ENCODE data around the gene SLC25A12.

Gene SLC25A12

DNA sequence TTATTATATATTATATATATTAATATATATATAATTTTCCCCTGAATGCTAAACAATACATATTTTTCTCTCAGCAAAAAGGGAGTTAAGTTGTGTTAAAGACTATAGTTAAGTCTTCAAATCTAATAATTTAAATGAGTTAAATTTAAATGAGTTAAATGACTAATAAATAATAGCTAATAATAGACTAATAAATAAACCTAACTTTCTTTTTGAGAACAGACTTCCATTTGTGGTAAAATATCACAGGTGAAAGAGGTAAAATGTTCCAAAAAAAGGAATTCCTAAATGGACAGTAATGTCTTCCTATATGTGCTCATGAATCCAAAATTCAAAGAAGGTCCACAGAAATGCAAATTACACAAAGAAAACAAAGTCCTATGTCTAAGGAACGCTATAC, 74.6 kb downstream of the SLC25A12 start:
- peaks cover 3% of the 10 kb centered on the region for H3K79me1 ChIP-seq (replicated peaks; ENCODE audit: low read length, poor library complexity, severe bottlenecking)
- no peak overlapping the region for H3K4ac ChIP-seq (ENCODE audit: low read depth in 1 of 2, low read length in 2 of 2)
- H3K36me3 ChIP-seq (ENCODE audit: control insufficient read depth in 1 of 2, insufficient read depth in 2 of 2, low read depth in 1 of 2, low read length in 2 of 2) = peaks cover 2 to 4% of the 10 kb centered on the region in 2 experiments
- H2AK5ac ChIP-seq (ENCODE audit: low read length, severe bottlenecking) = no peak overlapping the region
- no peak overlapping the region for H2BK12ac ChIP-seq (ENCODE audit: low read length in 2 of 2)
- DNase-seq = no peak
- H3K4me3 ChIP-seq (ENCODE audit: insufficient read depth in 1 of 2, low read depth in 1 of 2, low read length in 2 of 2) = no peak overlapping the region
- no peak overlapping the region for H3K27ac ChIP-seq (ENCODE audit: low read length, poor library complexity, severe bottlenecking)
- H2BK120ac ChIP-seq (ENCODE audit: low read depth, low read length) = no peak overlapping the region
- H3K14ac ChIP-seq (ENCODE audit: low read length in 2 of 2) = no peak overlapping the region
- H4K91ac ChIP-seq (ENCODE audit: low read length) = no peak overlapping the region
- no peak overlapping the region for H2AFZ ChIP-seq (ENCODE audit: low read depth, low read length)
- H4K8ac ChIP-seq (ENCODE audit: low read length) = no peak overlapping the region
- no peaks in the 10 kb centered on the region for H3K4me1 ChIP-seq (ENCODE audit: control insufficient read depth, insufficient read depth, low read depth, low read length)
- H3K9ac ChIP-seq (ENCODE audit: low read length) = no peak overlapping the region
- no peaks in the 10 kb centered on the region for H3K27me3 ChIP-seq (ENCODE audit: control insufficient read depth in 1 of 2, insufficient read depth in 1 of 2, low read length in 2 of 2)
- no peak overlapping the region for H3K4me2 ChIP-seq (ENCODE audit: low read length, poor library complexity, severe bottlenecking)
- H3K18ac ChIP-seq (ENCODE audit: low read depth in 1 of 2, low read length in 2 of 2) = no peak overlapping the region
- WGBS = no CpG with 5 or more reads among the region's 1 CpG
- no peak overlapping the region for H2BK5ac ChIP-seq (ENCODE audit: low read depth, low read length, poor library complexity, severe bottlenecking)
- H3K9me3 ChIP-seq (ENCODE audit: control insufficient read depth, low read length) = no peaks in the 10 kb centered on the region
- no peak overlapping the region for H2BK15ac ChIP-seq (ENCODE audit: low read depth, poor library complexity, severe bottlenecking)
- H3K23ac ChIP-seq (ENCODE audit: low read length in 2 of 2) = no peak overlapping the region

- WGBS = 92% methylated on average over 3 of the region's 5 CpGs
- Histone ChIP-seq H3K27ac (ENCODE audit: low read length, poor library complexity, severe bottlenecking) (no peak overlapping the region), H3K4me1 (ENCODE audit: control insufficient read depth, insufficient read depth, low read depth, low read length) (no peaks in the 10 kb centered on the region), H4K91ac (ENCODE audit: low read length) (no peak overlapping the region), H2BK120ac (ENCODE audit: low read depth, low read length) (no peak overlapping the region), H3K23ac (ENCODE audit: low read length in 2 of 2) (no peak overlapping the region), H3K9ac (ENCODE audit: low read length) (no peak overlapping the region), H2AFZ (ENCODE audit: low read depth, low read length) (no peak overlapping the region), H3K4me3 (ENCODE audit: insufficient read depth in 1 of 2, low read depth in 1 of 2, low read length in 2 of 2) (no peak overlapping the region), H2BK5ac (ENCODE audit: low read depth, low read length, poor library complexity, severe bottlenecking) (no peak overlapping the region), H3K14ac (ENCODE audit: low read length in 2 of 2) (no peak overlapping the region), H3K27me3 (ENCODE audit: control insufficient read depth in 1 of 2, insufficient read depth in 1 of 2, low read length in 2 of 2) (no peaks in the 10 kb centered on the region), H3K9me3 (ENCODE audit: control insufficient read depth, low read length) (no peaks in the 10 kb centered on the region), H3K4ac (ENCODE audit: low read depth in 1 of 2, low read length in 2 of 2) (no peak overlapping the region), H4K8ac (ENCODE audit: low read length) (no peak overlapping the region), H2AK5ac (ENCODE audit: low read length, severe bottlenecking) (no peak overlapping the region), H2BK12ac (ENCODE audit: low read length in 2 of 2) (no peak overlapping the region), H2BK15ac (ENCODE audit: low read depth, poor library complexity, severe bottlenecking) (no peak overlapping the region), H3K79me1 (replicated peaks; ENCODE audit: low read length, poor library complexity, severe bottlenecking) (peaks cover 3% of the 10 kb centered on the region), H3K4me2 (ENCODE audit: low read length, poor library complexity, severe bottlenecking) (no peak overlapping the region), H3K18ac (ENCODE audit: low read depth in 1 of 2, low read length in 2 of 2) (no peak overlapping the region), H3K36me3 (ENCODE audit: control insufficient read depth in 1 of 2, insufficient read depth in 2 of 2, low read depth in 1 of 2, low read length in 2 of 2) (peaks cover 0 to 14% of the 10 kb centered on the region in 2 experiments)
- no peak for DNase-seq
These were observed 79.2 kb downstream of the SLC25A12 start for GRCh38 chr2:171814883-171815282.

DNA sequence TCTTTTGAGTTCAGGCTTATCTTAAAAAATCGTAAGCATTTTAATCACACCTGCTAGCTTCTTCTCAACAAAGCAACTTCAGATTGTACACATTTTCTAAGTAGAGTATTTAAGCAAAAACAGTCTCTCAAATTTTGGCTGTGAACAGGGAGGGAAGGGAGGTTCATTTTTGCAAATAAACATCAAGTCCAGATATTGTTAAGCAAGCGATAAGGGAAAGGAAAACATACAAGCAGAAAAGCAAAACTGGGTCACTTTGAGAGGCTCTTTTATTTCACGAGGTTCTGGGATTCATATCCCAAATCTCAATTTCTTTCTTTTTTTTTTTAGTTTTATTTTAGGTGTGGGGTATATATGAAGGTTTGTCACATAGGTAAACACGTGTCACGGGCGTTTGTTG, 79.9 kb downstream of the SLC25A12 start:
- Histone ChIP-seq H2AK5ac (ENCODE audit: low read length, severe bottlenecking) (no peak overlapping the region), H3K79me1 (replicated peaks; ENCODE audit: low read length, poor library complexity, severe bottlenecking) (peaks cover 3% of the 10 kb centered on the region), H3K18ac (ENCODE audit: low read depth in 1 of 2, low read length in 2 of 2) (no peak overlapping the region), H3K36me3 (ENCODE audit: control insufficient read depth in 1 of 2, insufficient read depth in 2 of 2, low read depth in 1 of 2, low read length in 2 of 2) (peaks cover 0 to 18% of the 10 kb centered on the region in 2 experiments), H2BK5ac (ENCODE audit: low read depth, low read length, poor library complexity, severe bottlenecking) (no peak overlapping the region), H3K14ac (ENCODE audit: low read length in 2 of 2) (no peak overlapping the region), H2BK120ac (ENCODE audit: low read depth, low read length) (no peak overlapping the region), H2BK12ac (ENCODE audit: low read length in 2 of 2) (no peak overlapping the region), H3K27ac (ENCODE audit: low read length, poor library complexity, severe bottlenecking) (no peak overlapping the region), H4K91ac (ENCODE audit: low read length) (no peak overlapping the region), H4K8ac (ENCODE audit: low read length) (no peak overlapping the region), H3K4me3 (ENCODE audit: insufficient read depth in 1 of 2, low read depth in 1 of 2, low read length in 2 of 2) (no peak overlapping the region), H3K27me3 (ENCODE audit: control insufficient read depth in 1 of 2, insufficient read depth in 1 of 2, low read length in 2 of 2) (no peaks in the 10 kb centered on the region), H3K4me2 (ENCODE audit: low read length, poor library complexity, severe bottlenecking) (no peak overlapping the region), H3K9ac (ENCODE audit: low read length) (no peak overlapping the region), H3K9me3 (ENCODE audit: control insufficient read depth, low read length) (no peaks in the 10 kb centered on the region), H3K4me1 (ENCODE audit: control insufficient read depth, insufficient read depth, low read depth, low read length) (no peaks in the 10 kb centered on the region), H3K4ac (ENCODE audit: low read depth in 1 of 2, low read length in 2 of 2) (no peak overlapping the region), H2AFZ (ENCODE audit: low read depth, low read length) (no peak overlapping the region), H3K23ac (ENCODE audit: low read length in 2 of 2) (no peak overlapping the region), H2BK15ac (ENCODE audit: low read depth, poor library complexity, severe bottlenecking) (no peak overlapping the region)
- 100% methylated on average over 4 of the region's 6 CpGs for WGBS
- DNase-seq = no peak

DNA sequence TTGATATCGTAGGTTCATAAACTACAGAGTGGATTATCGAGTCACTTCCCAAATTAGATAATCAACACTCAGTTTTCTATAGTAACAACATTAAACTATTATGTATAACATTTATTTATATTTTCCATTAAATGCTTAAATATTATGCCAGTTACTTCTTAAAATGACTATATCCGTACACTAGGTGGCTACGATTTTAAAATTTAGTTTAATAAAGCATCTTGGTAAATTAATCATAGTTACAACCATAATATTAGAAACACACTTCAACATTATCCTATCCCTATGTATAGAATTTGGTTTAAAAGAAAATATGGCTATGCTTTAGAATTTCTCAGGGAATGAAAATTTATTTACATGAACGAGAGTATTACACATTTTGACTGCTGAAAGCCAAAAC, 80.3 kb downstream of the SLC25A12 start:
- no peak for DNase-seq
- H2BK12ac ChIP-seq (ENCODE audit: low read length in 2 of 2) = no peak overlapping the region
- H3K4me1 ChIP-seq (ENCODE audit: control insufficient read depth, insufficient read depth, low read depth, low read length) = no peaks in the 10 kb centered on the region
- H2AK5ac ChIP-seq (ENCODE audit: low read length, severe bottlenecking) = no peak overlapping the region
- H2BK15ac ChIP-seq (ENCODE audit: low read depth, poor library complexity, severe bottlenecking) = no peak overlapping the region
- no peak overlapping the region for H4K91ac ChIP-seq (ENCODE audit: low read length)
- no peak overlapping the region for H3K18ac ChIP-seq (ENCODE audit: low read depth in 1 of 2, low read length in 2 of 2)
- H4K8ac ChIP-seq (ENCODE audit: low read length) = no peak overlapping the region
- no peak overlapping the region for H3K27ac ChIP-seq (ENCODE audit: low read length, poor library complexity, severe bottlenecking)
- no peak overlapping the region for H2BK120ac ChIP-seq (ENCODE audit: low read depth, low read length)
- H3K23ac ChIP-seq (ENCODE audit: low read length in 2 of 2) = no peak overlapping the region
- H3K79me1 ChIP-seq (replicated peaks; ENCODE audit: low read length, poor library complexity, severe bottlenecking) = peaks cover 3% of the 10 kb centered on the region
- H2AFZ ChIP-seq (ENCODE audit: low read depth, low read length) = no peak overlapping the region
- H3K27me3 ChIP-seq (ENCODE audit: control insufficient read depth in 1 of 2, insufficient read depth in 1 of 2, low read length in 2 of 2) = no peaks in the 10 kb centered on the region
- peaks cover 0 to 19% of the 10 kb centered on the region in 2 experiments for H3K36me3 ChIP-seq (ENCODE audit: control insufficient read depth in 1 of 2, insufficient read depth in 2 of 2, low read depth in 1 of 2, low read length in 2 of 2)
- H3K4me2 ChIP-seq (ENCODE audit: low read length, poor library complexity, severe bottlenecking) = no peak overlapping the region
- no peak overlapping the region for H3K9ac ChIP-seq (ENCODE audit: low read length)
- no peak overlapping the region for H3K4ac ChIP-seq (ENCODE audit: low read depth in 1 of 2, low read length in 2 of 2)
- H3K14ac ChIP-seq (ENCODE audit: low read length in 2 of 2) = no peak overlapping the region
- WGBS = 100% methylated on average over 2 of the region's 5 CpGs
- no peaks in the 10 kb centered on the region for H3K9me3 ChIP-seq (ENCODE audit: control insufficient read depth, low read length)
- H2BK5ac ChIP-seq (ENCODE audit: low read depth, low read length, poor library complexity, severe bottlenecking) = no peak overlapping the region
- H3K4me3 ChIP-seq (ENCODE audit: insufficient read depth in 1 of 2, low read depth in 1 of 2, low read length in 2 of 2) = no peak overlapping the region

All from mesenchymal stem cell (in vitro differentiated cells and primary cell).